B cell (primary cell): ENCODE measurements around the gene OR3A2. TPM values are rescaled to one million over a fixed set of nuclear protein-coding genes. Genes with fewer than 3 reads are reported as not detected.
"Not testable (repeated sequence)": the region's sequence is repeated elsewhere in the genome, so short reads cannot be mapped to it uniquely, and the experiment has no call there.

Experiments
- ATAC-seq: fragments of 200-7000 bp; cut with Tn5 transposase; one replicate; pipeline ENCODE4 v1.10.0; 2021; ENCODE audit warnings: low read depth, mild to moderate bottlenecking, moderate number of reproducible peaks, moderate library complexity
- CTCF ChIA-PET: fragments of 350-600 bp; sonication (Branson Sonifier 250); formaldehyde crosslinking; loops from one replicate; lab custom pipeline; 2021; ENCODE audit warnings: antibody characterized with exemption, inconsistent platforms; lab: Charles Lee
- POLR2A ChIA-PET: fragments of 350-600 bp; sonication (Branson Sonifier 250); formaldehyde crosslinking; loops from one replicate; lab custom pipeline; 2021; ENCODE audit warnings: antibody characterized with exemption; lab: Charles Lee
- DNase-seq: peaks from one replicate; pipeline ENCODE4 v3.0.0; 2013
- H2AFZ ChIP-seq: 2 replicates; pipeline ENCODE4 v1.6.1; 2012; ENCODE audit warnings: mild to moderate bottlenecking, low read depth, low read length; ENCODE audit not compliant: insufficient read depth, poor library complexity, severe bottlenecking
- H3K27ac ChIP-seq, 2 donors: 1 replicate in 1 of 2; 2 replicates in 1 of 2; pipeline ENCODE4 v1.5.1; 2012 to 2013; ENCODE audit warnings: low read length in 2 of 2, mild to moderate bottlenecking in 2 of 2, moderate library complexity in 1 of 2
- H3K27me3 ChIP-seq, 4 experiments: fragments of 200-600 bp in 1 of 4; sonication (generic) in 1 of 4; replicated peaks in 1 of 4; 1 replicate in 2 of 4; 2 replicates in 2 of 4; pipeline versions ENCODE4 v1.6.1 to v1.7.0; 2013 to 2016; ENCODE audit warnings: low read length in 3 of 4, mild to moderate bottlenecking in 2 of 4, mixed read lengths in 1 of 4, moderate library complexity in 1 of 4; ENCODE audit not compliant: insufficient read depth in 4 of 4, control insufficient read depth in 3 of 4; ENCODE audit errors: control extremely low read depth in 1 of 4
- H3K36me3 ChIP-seq, 2 experiments: replicated peaks in 1 of 2; 1 replicate in 1 of 2; 2 replicates in 1 of 2; pipeline versions ENCODE4 v1.6.1 to v1.7.1; 2013; ENCODE audit warnings: low read length in 1 of 2; ENCODE audit not compliant: insufficient read depth in 2 of 2, control insufficient read depth in 1 of 2; ENCODE audit errors: control extremely low read depth in 1 of 2, extremely low read depth in 1 of 2
- H3K4me1 ChIP-seq, 2 donors: fragments of 200-600 bp in 1 of 2; sonication (generic) in 1 of 2; 1 replicate in 1 of 2; 2 replicates in 1 of 2; pipeline versions ENCODE4 v1.5.1 to v1.6.1; 2013 to 2017; ENCODE audit warnings: low read length in 2 of 2; ENCODE audit not compliant: control insufficient read depth in 2 of 2, insufficient read depth in 2 of 2
- H3K4me2 ChIP-seq: replicated peaks from 2 replicates; pipeline ENCODE3; 2012; ENCODE audit warnings: mild to moderate bottlenecking, low read depth, low read length; ENCODE audit not compliant: poor library complexity, severe bottlenecking
- H3K4me3 ChIP-seq, 5 experiments: fragments of 200-600 bp in 1 of 5; sonication (generic) in 1 of 5; 1 replicate in 3 of 5; 2 replicates in 2 of 5; pipeline versions ENCODE4 v1.5.1 to v1.7.0; 2011 to 2016; ENCODE audit warnings: low read length in 4 of 5, mild to moderate bottlenecking in 4 of 5, low read depth in 2 of 5, control low read depth in 1 of 5, moderate library complexity in 1 of 5; ENCODE audit not compliant: insufficient read depth in 1 of 5; ENCODE audit errors: control extremely low read depth in 1 of 5, extremely low read depth in 1 of 5
- H3K79me2 ChIP-seq: fragments of 200-600 bp; sonication (generic); one replicate; pipeline ENCODE4 v1.6.0; 2016; ENCODE audit warnings: low read length; ENCODE audit not compliant: control insufficient read depth, insufficient read depth
- H3K9ac ChIP-seq: fragments of 200-600 bp; sonication (generic); 2 replicates; pipeline ENCODE4 v1.6.1; 2017; ENCODE audit warnings: mild to moderate bottlenecking, low read length, moderate library complexity
- H3K9me3 ChIP-seq, 3 donors: one replicate each; pipeline versions ENCODE4 v1.6.1 to v1.7.1; 2013; ENCODE audit warnings: low read length in 2 of 3; ENCODE audit not compliant: control insufficient read depth in 2 of 3, insufficient read depth in 1 of 3; ENCODE audit errors: control extremely low read depth in 1 of 3
- H4K20me1 ChIP-seq: 2 replicates; pipeline ENCODE4 v1.6.0; 2012; ENCODE audit warnings: mild to moderate bottlenecking, low read length; ENCODE audit not compliant: insufficient read depth, control insufficient read depth, poor library complexity, severe bottlenecking
- H3K27ac Mint-ChIP-seq: one replicate; pipeline ENCODE4 v1.8.0; 2021; ENCODE audit warnings: mixed read lengths
- H3K27me3 Mint-ChIP-seq: one replicate; pipeline ENCODE4 v1.8.0; 2021; ENCODE audit warnings: mixed read lengths
- H3K4me1 Mint-ChIP-seq: one replicate; pipeline ENCODE4 v1.8.0; 2021; ENCODE audit warnings: mixed read lengths
- H3K4me3 Mint-ChIP-seq: one replicate; pipeline ENCODE4 v1.8.0; 2021; ENCODE audit warnings: mixed read lengths
- H3K9me3 Mint-ChIP-seq: one replicate; pipeline ENCODE4 v1.8.0; 2022; ENCODE audit warnings: mixed read lengths; ENCODE audit not compliant: insufficient read depth
- EZH2 ChIP-seq: IDR thresholded peaks from 2 replicates; pipeline ENCODE4 v1.6.1; 2012; ENCODE audit warnings: borderline replicate concordance, low read depth, mild to moderate bottlenecking, moderate library complexity, low read length; ENCODE audit not compliant: insufficient read depth, poor library complexity, severe bottlenecking
- WGBS: methylation state at CpG from one replicate; pipeline ENCODE4 v1.1.5; 2013; ENCODE audit warnings: missing lambda C conversion rate; ENCODE audit not compliant: insufficient coverage; 5-methylcytosine and 5-hydroxymethylcytosine counted together
- intact Hi-C: fragments of 100-400 bp; cut with micrococcal nuclease; formaldehyde crosslinking; loops from one replicate; pipeline ENCODE4 v1.10.0; 2022
- polyA plus RNA-seq: library from polyadenylated mRNA; depleted of rRNA; stranded (reverse); fragments of >200 nt; gene quantifications from 2 replicates; pipeline ENCODE4 v1.2.3, GENCODE V29; 2012
- total RNA-seq, 2 donors: library from RNA; stranded (reverse); fragments of 120-200 nt in 1 of 2; gene quantifications; 1 replicate in 1 of 2; 2 replicates in 1 of 2; pipeline versions ENCODE4 v1.2.3 to v1.2.4, GENCODE V29; 2013 to 2022
- TF ChIP-seq, protein P1 (sequence below): fragments of 200-600 bp; IDR thresholded peaks from one replicate; pipeline ENCODE4 v1.8.0; 2022; ENCODE audit warnings: antibody characterized with exemption, mild to moderate bottlenecking

Gene OR3A2
- total and polyA plus RNA-seq, 2 donors (not counting 1 experiment from before 2014, with no cell fraction given): 0.37 to 1.9 TPM

DNA sequence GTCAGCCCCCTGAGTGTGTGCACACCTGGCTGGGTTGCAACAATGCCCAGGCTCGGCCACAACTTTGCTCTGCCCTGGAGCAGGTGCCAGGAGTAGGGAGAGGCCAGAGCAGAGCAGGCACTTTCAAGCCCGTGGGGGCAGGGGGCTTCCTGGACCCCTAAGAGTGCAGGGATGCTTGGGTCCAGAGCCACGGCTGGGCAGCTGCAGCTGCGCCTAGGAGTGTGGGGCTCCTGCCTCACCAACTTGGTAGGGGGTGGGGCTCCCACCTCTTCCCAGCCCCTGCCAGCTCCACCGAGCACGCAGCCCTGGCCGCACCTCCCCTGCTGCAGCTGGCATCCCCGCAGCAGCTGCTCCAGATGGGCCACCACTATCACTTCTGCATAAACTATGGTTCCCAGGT lies 7.8 kb downstream of the OR3A2 start:
- no peaks in the 10 kb centered on the region for H3K36me3 ChIP-seq
- 80% methylated on average over 6 of the region's 8 CpGs for WGBS
- no peak overlapping the region for H3K9ac ChIP-seq
- Mint-ChIP-seq H3K4me3 (no peak overlapping the region), H3K4me1 (no peaks in the 10 kb centered on the region), H3K27me3 (peaks cover 34% of the 10 kb centered on the region), H3K9me3 (peaks cover 3% of the 10 kb centered on the region), H3K27ac (no peak overlapping the region)
- no peak for TF ChIP-seq EZH2
- TF ChIP-seq, protein P1, sequence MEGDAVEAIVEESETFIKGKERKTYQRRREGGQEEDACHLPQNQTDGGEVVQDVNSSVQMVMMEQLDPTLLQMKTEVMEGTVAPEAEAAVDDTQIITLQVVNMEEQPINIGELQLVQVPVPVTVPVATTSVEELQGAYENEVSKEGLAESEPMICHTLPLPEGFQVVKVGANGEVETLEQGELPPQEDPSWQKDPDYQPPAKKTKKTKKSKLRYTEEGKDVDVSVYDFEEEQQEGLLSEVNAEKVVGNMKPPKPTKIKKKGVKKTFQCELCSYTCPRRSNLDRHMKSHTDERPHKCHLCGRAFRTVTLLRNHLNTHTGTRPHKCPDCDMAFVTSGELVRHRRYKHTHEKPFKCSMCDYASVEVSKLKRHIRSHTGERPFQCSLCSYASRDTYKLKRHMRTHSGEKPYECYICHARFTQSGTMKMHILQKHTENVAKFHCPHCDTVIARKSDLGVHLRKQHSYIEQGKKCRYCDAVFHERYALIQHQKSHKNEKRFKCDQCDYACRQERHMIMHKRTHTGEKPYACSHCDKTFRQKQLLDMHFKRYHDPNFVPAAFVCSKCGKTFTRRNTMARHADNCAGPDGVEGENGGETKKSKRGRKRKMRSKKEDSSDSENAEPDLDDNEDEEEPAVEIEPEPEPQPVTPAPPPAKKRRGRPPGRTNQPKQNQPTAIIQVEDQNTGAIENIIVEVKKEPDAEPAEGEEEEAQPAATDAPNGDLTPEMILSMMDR: no peak
- H2AFZ ChIP-seq: no peak overlapping the region
- no peak overlapping the region for H3K4me3 ChIP-seq
- ChIA-PET CTCF (no interaction called here), POLR2A (no interaction called here)
- no peak for ATAC-seq
- H3K9me3 ChIP-seq: peaks cover 0 to 11% (median 3%) of the 10 kb centered on the region in 3 donors
- intact Hi-C loops: no loop called here
- no peaks in the 10 kb centered on the region for H3K4me1 ChIP-seq
- peaks cover 0 to 3% (median 0%) of the 10 kb centered on the region in 4 experiments for H3K27me3 ChIP-seq
- no peak for DNase-seq
- no peak overlapping the region for H3K4me2 ChIP-seq
- no peak overlapping the region for H3K27ac ChIP-seq
- no peaks in the 10 kb centered on the region for H4K20me1 ChIP-seq
- H3K79me2 ChIP-seq: no peaks in the 10 kb centered on the region

DNA sequence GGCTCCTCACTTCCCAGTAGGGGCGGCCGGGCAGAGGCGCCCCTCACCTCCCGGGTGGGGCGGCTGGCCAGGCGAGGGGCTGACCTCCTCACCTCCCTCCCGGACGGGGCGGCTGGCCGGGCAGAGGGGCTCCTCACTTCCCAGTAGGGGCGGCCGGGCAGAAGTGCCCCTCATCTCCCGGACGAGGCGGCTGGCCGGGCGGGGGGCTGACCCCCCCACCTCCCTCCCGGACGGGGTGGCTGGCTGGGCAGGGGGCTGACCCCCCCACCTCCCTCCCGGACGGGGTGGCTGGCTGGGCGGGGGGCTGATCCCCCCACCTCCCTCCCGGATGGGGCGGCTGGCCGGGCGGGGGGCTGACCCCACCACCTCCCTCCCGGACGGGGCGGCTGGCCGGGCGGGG lies 14.9 kb downstream of the OR3A2 start:
- H3K36me3 ChIP-seq, H3K4me1 Mint-ChIP-seq, H2AFZ ChIP-seq, H3K4me3 ChIP-seq, intact Hi-C loops, H3K79me2 ChIP-seq, POLR2A ChIA-PET, H4K20me1 ChIP-seq, H3K9ac ChIP-seq, H3K4me2 ChIP-seq, H3K27me3 ChIP-seq, DNase-seq, ATAC-seq, H3K4me3 Mint-ChIP-seq, CTCF ChIA-PET, H3K27ac ChIP-seq, H3K27ac Mint-ChIP-seq, H3K4me1 ChIP-seq: not testable (repeated sequence)
- no CpG with 5 or more reads among the region's 31 CpGs for WGBS
- Mint-ChIP-seq H3K9me3 (peaks cover 13% of the 10 kb centered on the region), H3K27me3 (peaks cover 13% of the 10 kb centered on the region)
- peaks cover 4 to 11% (median 6%) of the 10 kb centered on the region in 3 donors for H3K9me3 ChIP-seq

DNA sequence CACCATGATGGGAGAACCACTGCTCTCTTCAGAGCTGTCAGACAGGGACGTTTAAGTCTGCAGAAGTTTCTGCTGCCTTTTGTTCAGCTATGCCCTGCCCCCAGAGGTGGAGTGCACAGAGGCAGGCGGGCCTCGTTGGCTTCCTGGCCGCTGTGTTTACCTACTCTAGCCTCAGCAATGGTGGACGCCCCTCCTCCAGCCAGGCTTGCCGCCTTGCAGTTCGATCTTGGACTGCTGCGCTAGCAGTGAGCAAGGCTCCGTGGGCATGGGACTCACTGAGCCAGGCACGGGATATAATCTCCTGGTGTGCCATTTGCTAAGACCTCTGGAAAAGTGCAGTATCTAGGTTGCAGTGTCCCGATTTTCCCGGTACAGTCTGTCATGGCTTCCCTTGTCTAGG lies 43.3 kb downstream of the OR3A2 start:
- DNase-seq, H3K27ac Mint-ChIP-seq, H3K4me3 ChIP-seq, H3K79me2 ChIP-seq, POLR2A ChIA-PET, H3K4me3 Mint-ChIP-seq, H3K9me3 ChIP-seq, H3K27ac ChIP-seq, intact Hi-C loops, H3K9me3 Mint-ChIP-seq, H3K4me2 ChIP-seq, H3K9ac ChIP-seq, H3K4me1 ChIP-seq, H4K20me1 ChIP-seq, ATAC-seq, H3K27me3 ChIP-seq, H3K36me3 ChIP-seq, CTCF ChIA-PET, H2AFZ ChIP-seq: not testable (repeated sequence)
- Mint-ChIP-seq H3K4me1 (peaks cover 20% of the 10 kb centered on the region), H3K27me3 (peaks cover 29% of the 10 kb centered on the region)
- WGBS: 91% methylated on average over 12 of the region's 12 CpGs
